GM12873 (cell line): ENCODE measurements around the gene KCNQ5.

ENCODE experiments used
- TF ChIP-seq, protein P1 (sequence below): IDR thresholded peaks from 2 replicates; pipeline ENCODE4 v1.5.1; 2012; ENCODE audit warnings: low read depth, mild to moderate bottlenecking, moderate library complexity, low read length, control low read depth; ENCODE audit not compliant: insufficient read depth; ENCODE audit errors: missing control alignments

Gene KCNQ5

DNA sequence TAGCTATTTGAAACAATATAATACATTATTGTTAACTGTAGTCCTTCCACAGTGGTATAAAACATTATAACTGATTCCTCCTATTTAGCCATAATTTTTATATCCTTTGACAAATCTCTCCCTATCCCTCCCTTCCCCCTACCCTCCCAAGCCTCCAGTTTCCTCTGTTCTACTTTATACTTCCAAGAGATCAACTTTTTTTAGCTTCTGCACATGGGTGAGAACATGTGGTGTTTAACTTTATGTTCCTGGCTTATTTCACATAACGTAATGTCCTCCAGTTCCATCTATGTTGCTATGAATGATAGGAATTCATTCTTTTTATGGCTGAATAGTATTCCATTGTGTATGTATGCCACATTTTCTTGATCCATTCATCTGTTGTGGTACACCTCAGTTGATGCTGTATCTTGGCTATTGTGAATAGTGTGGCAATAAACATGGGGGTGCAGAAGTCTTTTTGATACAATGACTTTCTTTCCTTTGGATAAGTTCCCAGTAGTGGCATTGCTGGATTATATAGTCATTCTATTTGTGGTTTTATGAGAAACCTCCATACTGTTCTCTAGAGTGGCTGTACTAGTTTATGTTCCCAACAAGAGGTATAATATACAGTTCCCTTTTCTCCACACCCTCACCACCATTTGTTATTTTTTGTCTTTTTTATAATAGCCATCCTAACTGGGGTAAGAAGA, 205.0 kb downstream of the KCNQ5 start:
- TF ChIP-seq, protein P1, sequence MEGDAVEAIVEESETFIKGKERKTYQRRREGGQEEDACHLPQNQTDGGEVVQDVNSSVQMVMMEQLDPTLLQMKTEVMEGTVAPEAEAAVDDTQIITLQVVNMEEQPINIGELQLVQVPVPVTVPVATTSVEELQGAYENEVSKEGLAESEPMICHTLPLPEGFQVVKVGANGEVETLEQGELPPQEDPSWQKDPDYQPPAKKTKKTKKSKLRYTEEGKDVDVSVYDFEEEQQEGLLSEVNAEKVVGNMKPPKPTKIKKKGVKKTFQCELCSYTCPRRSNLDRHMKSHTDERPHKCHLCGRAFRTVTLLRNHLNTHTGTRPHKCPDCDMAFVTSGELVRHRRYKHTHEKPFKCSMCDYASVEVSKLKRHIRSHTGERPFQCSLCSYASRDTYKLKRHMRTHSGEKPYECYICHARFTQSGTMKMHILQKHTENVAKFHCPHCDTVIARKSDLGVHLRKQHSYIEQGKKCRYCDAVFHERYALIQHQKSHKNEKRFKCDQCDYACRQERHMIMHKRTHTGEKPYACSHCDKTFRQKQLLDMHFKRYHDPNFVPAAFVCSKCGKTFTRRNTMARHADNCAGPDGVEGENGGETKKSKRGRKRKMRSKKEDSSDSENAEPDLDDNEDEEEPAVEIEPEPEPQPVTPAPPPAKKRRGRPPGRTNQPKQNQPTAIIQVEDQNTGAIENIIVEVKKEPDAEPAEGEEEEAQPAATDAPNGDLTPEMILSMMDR, result no peak

DNA sequence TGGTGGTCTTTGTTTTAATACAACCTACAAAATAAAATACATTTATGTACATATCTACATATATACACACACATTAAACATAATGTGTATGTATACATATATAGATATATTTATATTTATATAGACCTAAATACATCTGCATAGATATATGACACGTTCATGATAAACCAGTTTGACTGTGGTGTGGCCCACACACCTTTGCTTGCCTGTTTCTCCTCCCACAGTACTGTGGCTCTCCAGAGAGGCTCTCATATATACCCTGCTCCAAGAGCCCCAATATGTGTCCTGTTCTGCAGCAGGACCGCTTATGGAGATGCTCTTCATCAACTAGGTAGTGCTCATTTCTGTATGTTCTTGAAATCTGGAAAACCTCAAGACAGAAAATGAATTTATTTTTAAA, 207.0 kb downstream of the KCNQ5 start:
- TF ChIP-seq, protein P1, result no peak

DNA sequence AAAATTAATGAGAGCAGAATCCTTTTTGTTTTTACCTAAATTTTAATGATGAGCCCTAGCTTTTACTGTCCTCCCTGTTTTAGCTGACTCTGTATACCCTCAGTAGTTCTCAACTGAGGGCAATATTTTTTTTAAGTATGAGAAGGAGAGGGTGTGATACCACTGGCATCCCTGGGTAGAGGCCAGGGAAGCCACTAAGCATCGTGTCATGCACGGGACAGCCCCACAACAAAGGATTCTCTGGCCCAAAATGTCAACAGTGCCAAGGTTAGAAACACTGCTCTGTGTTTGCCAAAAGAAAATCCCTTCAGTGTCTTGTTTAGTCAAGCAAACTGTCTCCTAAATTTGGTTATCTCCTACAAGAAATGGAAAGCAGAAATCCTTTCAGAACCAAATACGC, 210.4 kb downstream of the KCNQ5 start:
- TF ChIP-seq, protein P1, result no peak

DNA sequence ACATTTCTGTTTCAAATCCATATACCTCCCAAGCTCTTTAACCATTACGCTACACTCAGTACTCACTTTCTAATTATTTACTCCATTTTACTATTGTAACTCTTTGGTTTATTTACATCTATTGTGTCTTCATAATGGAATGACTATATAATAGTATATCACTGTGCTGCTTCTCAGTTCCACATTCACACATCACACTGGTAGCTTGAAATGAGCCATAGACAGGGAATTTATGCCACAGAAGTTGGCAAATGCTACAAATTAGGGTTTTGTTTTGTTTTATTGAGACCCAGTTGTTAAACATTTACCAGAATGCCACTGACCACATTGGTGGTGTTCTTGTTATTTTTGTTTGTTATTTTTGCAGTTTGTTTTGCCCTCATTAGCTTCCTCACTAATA, 213.9 kb downstream of the KCNQ5 start:
- TF ChIP-seq, protein P1, result no peak

DNA sequence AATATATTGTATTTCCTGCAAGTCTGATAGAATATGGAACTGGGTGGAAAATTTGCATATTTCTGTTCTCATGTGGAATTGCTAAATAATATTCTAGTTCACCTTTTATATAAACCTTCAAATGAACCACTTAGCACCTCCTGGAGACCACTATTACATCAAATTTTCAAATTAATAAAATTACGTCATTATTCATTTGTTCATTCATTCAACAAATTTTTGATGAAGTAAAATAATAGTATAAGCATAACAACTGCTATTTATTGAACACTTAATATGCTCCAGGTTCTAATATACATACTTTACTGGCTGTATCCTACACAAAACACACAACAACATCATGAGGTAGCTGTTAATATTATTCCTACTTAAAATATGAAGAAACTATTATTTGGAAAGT, 215.1 kb downstream of the KCNQ5 start:
- TF ChIP-seq, protein P1, result no peak

DNA sequence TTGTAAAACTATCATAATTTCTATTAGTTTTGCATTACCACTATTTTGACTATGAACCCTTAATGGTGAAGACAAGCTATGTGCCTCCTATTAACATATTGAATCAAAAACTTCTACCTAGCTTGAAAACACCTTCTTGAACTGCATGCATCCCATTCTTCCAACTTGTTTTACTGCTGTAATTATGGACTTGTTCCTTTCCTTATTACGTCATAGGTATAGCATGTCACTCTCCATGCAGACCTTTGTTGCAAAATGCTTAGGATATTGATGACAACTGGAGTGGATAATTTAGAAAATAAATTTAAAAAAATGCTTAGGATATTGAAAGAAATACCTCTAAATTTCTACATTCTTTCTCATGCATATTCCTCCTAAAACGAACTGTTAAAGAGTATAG, 219.3 kb downstream of the KCNQ5 start:
- TF ChIP-seq, protein P1, result no peak

DNA sequence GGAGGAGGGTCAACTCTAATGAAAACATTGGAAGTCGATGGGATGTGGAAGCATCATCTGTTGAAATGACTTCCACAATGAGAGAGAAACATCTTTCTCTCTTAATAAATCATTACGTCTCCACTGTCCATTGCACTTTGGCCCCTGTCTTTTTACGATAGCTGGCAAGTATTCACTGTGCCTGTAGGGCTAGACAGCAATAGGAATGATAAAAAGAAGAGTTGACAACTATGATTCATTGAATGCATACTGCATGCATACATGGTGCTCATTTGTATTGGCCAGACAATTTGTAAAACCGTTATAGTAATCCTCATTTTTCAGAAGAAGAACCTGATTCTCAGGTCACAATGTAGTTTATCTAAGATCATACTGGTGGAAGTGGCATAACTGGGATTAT, 220.3 kb downstream of the KCNQ5 start:
- TF ChIP-seq, protein P1, result no peak
